ENCODE data around the gene CAMK1D. TPM values are rescaled to one million over a fixed set of nuclear protein-coding genes. Genes with fewer than 3 reads are reported as not detected.
A peak's percentile ranks its signal among the peaks of the same experiment; 100 is the strongest.
"Not testable (repeated sequence)": the region's sequence is repeated elsewhere in the genome, so short reads cannot be mapped to it uniquely, and the experiment has no call there.

CAMK1D gene
- total RNA-seq, 2 experiments from 2014 or later: 15.4 to 15.5 TPM

DNA sequence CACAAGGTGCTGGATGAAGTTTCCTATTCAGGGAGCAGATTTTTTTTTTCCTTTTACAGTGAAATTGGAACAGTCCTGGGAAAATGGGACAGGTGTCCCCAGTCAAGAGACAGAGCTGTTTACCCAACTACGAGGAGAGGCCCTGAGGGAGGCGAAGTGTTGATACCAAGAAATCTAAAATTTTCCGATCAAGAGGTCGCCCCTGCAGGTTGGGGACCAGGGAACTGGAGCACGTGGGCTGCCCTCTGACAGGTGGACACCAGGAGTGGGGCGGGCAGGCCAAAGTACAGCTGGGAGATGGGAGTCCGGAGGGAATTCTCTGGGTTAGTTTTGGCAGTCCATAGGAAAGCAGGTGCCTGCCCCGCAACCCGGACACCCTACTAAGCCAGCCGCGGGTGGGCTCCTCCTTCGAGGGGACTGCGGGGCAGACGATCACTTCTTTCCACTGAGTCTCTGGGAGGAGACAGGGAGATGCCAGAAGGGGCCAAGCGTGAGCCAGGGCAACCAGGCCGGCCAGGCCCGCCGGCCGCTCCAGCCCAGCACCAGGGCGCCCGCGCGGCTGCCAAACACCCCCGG, 965 bp upstream of the CAMK1D start:
- peaks cover 2% of the 10 kb centered on the region for H3K9me3 Mint-ChIP-seq
- peak overlapping the region; percentile 89 for H3K27ac Mint-ChIP-seq
- H3K27me3 Mint-ChIP-seq: peaks cover 34% of the 10 kb centered on the region
- H3K4me3 Mint-ChIP-seq: peak overlapping the region; percentile 71
- H3K4me1 Mint-ChIP-seq: peaks cover 34% of the 10 kb centered on the region
- DNase-seq: no peak
- ChIA-PET CTCF (interaction anchor here (0.8 to 1.4 kb wide), 5 partner anchors 11 to 297 kb away, joined by 3 to 4 read pairs (median 3); no protein-coding TSS in a partner anchor), POLR2A (no interaction called here)
- no peaks in the 10 kb centered on the region for H3K36me3 Mint-ChIP-seq (ENCODE audit: low read depth)

DNA sequence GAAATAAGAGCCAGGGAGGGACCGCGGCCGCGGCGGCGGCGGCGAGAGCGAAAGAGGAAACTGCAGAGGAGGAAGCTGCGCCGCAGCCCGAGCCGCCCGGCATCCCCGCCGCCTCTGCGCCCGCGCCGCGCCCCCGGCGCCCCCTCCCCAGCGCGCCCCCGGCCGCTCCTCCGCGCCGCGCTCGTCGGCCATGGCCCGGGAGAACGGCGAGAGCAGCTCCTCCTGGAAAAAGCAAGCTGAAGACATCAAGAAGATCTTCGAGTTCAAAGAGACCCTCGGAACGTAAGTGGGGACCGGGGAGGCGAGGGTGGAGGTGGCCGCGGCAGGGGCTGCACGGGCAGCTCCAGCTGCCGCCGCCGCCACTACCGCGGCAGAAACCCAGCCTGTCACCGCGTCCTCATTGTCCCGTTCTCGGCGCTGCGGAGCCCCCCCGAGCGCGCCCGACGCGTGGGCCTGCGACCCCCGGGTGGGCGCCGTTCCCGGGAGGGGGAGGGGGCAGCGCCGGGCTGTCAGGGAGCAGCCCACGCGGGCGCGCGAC, 351 bp downstream of the CAMK1D start:
- H3K36me3 Mint-ChIP-seq (ENCODE audit: low read depth): no peaks in the 10 kb centered on the region
- peaks cover 33% of the 10 kb centered on the region for H3K4me1 Mint-ChIP-seq
- H3K27me3 Mint-ChIP-seq: peaks cover 32% of the 10 kb centered on the region
- ChIA-PET CTCF (interaction anchor here (0.6 to 1.4 kb wide), 3 partner anchors 15 to 58 kb away, joined by 3 to 4 read pairs (median 3); no protein-coding TSS in a partner anchor), POLR2A (no interaction called here)
- H3K27ac Mint-ChIP-seq: peak overlapping the region; percentile 98
- DNase-seq: no peak
- H3K9me3 Mint-ChIP-seq: no peaks in the 10 kb centered on the region
- peak overlapping the region; percentile 92 for H3K4me3 Mint-ChIP-seq

DNA sequence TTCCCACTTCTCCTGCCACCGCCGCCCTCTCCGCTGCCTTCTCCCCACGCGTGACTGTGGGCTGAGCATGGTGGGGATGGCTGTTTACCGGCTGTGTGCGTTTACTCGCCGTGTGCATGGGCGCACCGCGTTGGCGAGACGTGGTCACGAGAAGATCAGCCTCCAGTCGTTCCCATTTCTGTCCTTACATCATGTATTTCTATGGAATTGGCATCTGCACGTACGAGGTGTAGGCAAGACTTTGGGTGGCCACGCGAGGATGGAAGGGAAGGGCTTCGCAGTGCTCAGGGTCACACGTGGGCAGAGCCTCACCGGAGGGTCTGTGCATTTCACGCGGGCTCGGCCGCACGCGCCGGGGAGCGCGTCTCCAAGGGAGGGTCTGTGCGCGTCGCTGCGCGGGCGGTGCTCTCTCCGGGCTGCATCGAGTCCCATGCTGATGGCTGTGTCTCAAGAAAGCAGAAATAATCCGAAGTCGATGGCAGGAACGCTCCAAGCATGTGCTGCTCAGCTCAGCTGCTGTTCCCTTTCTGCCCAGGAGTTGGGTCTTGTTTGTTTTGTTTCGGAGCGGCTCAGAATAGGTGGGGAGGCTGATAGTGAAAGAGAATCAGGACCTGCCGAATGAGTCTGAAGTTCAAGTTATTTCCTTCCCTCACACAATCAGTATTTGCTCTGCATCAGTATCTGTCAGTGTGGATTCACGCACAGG, 973 bp downstream of the CAMK1D start:
- no peaks in the 10 kb centered on the region for H3K36me3 Mint-ChIP-seq (ENCODE audit: low read depth)
- ChIA-PET POLR2A (no interaction called here), CTCF (interaction anchor here (0.6 to 1.4 kb wide), 3 partner anchors 9 to 23 kb away, joined by 3 to 4 read pairs (median 3); no protein-coding TSS in a partner anchor)
- DNase-seq: peak; percentile 72
- no peaks in the 10 kb centered on the region for H3K9me3 Mint-ChIP-seq
- H3K4me1 Mint-ChIP-seq: peaks cover 31% of the 10 kb centered on the region
- H3K27ac Mint-ChIP-seq: peak overlapping the region; percentile 94
- H3K27me3 Mint-ChIP-seq: peaks cover 30% of the 10 kb centered on the region
- H3K4me3 Mint-ChIP-seq: peak overlapping the region; percentile 91

DNA sequence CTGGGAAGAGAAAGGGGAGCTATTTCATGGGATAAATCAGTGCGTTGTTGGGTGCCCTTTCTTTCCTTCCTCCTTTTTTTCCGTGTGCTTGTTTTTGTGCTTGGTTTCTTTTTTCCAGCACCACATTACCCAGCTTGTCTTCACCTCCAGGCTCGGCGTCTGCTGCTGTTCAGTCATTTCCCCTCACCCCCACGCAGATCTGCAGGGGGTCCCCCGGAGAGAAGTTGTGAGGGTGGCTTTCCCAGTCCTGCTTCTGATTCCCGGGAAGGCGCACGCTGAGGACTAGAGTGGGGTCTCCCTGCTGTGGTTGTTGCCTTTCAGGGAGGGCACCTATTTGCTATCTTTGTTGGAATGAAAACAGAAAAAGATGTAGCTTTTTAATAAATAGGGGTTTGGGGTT, 1.6 kb downstream of the CAMK1D start:
- Mint-ChIP-seq H3K4me1 (peaks cover 32% of the 10 kb centered on the region), H3K4me3 (peak overlapping the region; percentile 91), H3K27me3 (peaks cover 32% of the 10 kb centered on the region), H3K27ac (peak overlapping the region; percentile 94), H3K36me3 (ENCODE audit: low read depth) (no peaks in the 10 kb centered on the region), H3K9me3 (no peaks in the 10 kb centered on the region)
- ChIA-PET POLR2A (no interaction called here), CTCF (interaction anchor here (0.8 kb wide), 1 partner anchor 8 kb away, joined by 3 read pairs; no protein-coding TSS in a partner anchor)
- DNase-seq: no peak

DNA sequence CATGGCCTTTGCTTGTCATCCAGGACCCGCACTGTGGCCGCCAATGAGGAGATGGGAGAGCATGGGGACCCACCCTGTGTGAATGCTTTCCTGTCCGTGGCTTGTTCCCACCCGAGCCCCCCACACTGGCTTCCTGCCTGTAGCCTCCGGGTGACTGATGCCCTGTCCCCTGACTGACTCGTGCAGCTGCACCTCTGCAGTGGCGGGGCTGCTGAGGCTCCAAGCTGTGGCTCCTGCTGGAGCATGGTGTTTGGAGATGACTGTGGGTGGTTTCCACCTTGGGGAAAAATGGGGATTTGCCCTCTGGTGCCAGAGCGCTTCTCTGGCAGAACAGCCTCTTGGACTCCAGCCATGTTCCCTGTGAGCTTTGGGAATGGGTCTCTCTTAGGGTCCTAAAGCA, 2.1 kb downstream of the CAMK1D start:
- ChIA-PET POLR2A (no interaction called here), CTCF (interaction anchor here (0.8 to 1.5 kb wide), 2 partner anchors 15 to 17 kb away, joined by 3 to 4 read pairs; no protein-coding TSS in a partner anchor)
- Mint-ChIP-seq H3K36me3 (ENCODE audit: low read depth) (no peaks in the 10 kb centered on the region), H3K4me3 (peak overlapping the region; percentile 91), H3K27me3 (peaks cover 30% of the 10 kb centered on the region), H3K9me3 (no peaks in the 10 kb centered on the region), H3K27ac (no peak overlapping the region), H3K4me1 (peaks cover 35% of the 10 kb centered on the region)
- peak; percentile 10 for DNase-seq

DNA sequence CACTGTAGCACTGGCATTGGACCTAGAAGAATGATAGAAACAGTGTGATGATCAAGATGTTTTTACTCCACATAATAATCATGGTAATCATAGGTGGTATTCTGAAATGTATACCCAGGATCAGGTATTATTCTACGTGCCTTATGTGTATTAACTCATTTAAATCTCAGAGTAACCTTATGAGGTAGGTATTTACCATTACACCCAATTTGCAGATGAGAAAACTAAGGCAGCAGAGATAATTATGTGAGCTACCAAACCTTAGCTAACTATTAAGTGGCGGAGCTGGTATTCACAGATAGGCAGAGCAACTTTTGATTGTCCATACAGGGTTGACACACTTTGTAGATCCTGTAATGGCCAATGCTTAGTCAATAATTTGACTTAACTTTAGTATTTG, 2.5 kb downstream of the CAMK1D start:
- Mint-ChIP-seq H3K36me3 (ENCODE audit: low read depth) (no peaks in the 10 kb centered on the region), H3K4me3 (peak overlapping the region; percentile 91), H3K9me3 (no peaks in the 10 kb centered on the region), H3K27ac (no peak overlapping the region), H3K27me3 (peaks cover 27% of the 10 kb centered on the region), H3K4me1 (peaks cover 35% of the 10 kb centered on the region)
- DNase-seq: no peak
- ChIA-PET POLR2A (no interaction called here), CTCF (interaction anchor here (0.8 to 1.5 kb wide), 2 partner anchors 15 to 17 kb away, joined by 3 to 4 read pairs; no protein-coding TSS in a partner anchor)

DNA sequence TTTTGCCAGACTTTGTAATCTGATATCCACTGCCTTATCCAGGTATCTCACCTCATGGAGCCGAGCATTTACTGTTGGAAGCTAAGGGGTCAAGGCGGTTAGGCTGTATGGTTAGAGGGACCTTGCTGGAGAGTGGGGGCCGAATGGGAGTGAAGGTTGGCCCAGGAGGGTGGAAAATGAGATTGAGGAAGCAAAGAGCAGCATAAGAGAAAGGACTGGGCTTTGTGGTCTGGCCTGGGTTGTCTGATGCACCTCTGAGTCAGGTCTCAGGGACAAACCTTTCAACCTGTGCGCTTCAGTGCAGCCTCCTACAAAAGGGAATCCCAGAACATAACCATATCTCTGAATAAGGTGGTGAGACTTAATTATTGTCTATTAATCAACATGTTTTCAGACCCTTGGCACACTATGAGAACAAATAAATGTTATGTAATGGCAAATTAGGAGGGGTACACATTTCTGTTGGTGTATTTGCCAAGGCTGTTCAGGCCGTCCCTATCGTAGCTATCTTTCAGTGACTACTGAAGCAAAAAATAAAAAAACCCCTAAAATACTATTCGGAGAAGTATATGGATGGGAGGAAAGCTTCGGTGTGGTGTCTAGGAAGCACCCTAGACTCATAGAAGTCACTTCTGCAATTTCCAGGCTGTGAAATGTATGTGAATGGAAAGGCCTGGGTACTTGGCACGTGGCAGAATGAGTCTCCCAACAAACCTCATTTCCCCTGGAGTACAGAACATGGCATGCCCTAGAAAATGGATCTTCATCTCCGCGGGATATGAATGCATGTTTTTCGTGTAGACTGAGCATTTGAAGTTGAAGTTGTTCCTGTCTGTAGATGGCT, 4.3 kb downstream of the CAMK1D start:
- CTCF ChIA-PET: interaction anchor here (0.7 kb wide), 1 partner anchor 139 kb away, joined by 3 read pairs; no protein-coding TSS in a partner anchor
- H3K36me3 Mint-ChIP-seq (ENCODE audit: low read depth): no peaks in the 10 kb centered on the region
- H3K4me1 Mint-ChIP-seq: peaks cover 28% of the 10 kb centered on the region
- H3K27me3 Mint-ChIP-seq: peaks cover 12% of the 10 kb centered on the region
- POLR2A ChIA-PET: no interaction called here
- H3K4me3 Mint-ChIP-seq: no peak overlapping the region
- DNase-seq: no peak
- H3K27ac Mint-ChIP-seq: no peak overlapping the region
- H3K9me3 Mint-ChIP-seq: no peaks in the 10 kb centered on the region

DNA sequence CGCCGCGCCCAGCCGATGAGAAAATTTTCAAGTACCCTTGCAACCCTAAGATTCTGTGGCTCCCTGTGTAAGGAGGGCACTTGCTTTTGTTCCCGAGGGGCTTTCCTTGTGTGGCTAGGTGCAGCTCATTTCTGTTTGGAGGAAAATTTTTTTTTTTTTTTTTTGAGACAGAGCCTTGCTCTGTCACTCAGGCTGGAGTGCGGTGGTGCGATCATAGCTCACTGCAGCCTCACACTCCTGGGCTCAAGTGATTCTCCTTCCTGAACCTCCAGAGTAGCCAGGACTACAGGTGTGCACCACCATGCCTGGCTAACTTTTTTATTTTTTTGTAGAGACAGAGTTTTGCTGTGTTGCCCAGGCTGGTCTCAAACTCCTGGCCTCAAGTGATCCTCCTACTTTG, 5.3 kb downstream of the CAMK1D start:
- POLR2A ChIA-PET: not testable (repeated sequence)

DNA sequence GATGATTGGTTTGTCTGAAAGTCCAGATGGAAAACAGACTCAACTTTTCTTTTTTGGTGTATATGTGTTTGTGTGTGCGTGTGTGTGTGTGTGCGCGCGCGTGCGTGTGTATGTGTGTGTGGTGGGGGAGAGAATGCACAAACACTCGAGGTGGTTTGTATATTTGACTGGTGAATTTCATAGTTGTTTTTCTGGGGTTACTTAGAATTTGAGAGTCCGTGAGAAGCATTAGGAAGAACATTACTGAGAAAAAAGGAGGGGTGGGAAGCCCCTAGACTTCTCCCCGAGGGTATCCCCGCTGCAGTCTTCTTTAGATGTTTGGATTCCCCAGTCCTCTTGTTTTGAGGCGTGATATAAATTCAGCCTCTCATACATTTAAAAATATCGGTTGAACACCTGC, 6.0 kb downstream of the CAMK1D start:
- no peak overlapping the region for H3K27ac Mint-ChIP-seq
- no peak overlapping the region for H3K4me3 Mint-ChIP-seq
- no peaks in the 10 kb centered on the region for H3K9me3 Mint-ChIP-seq
- ChIA-PET CTCF (no interaction called here), POLR2A (no interaction called here)
- no peaks in the 10 kb centered on the region for H3K36me3 Mint-ChIP-seq (ENCODE audit: low read depth)
- H3K4me1 Mint-ChIP-seq: peaks cover 37% of the 10 kb centered on the region
- DNase-seq: no peak
- peaks cover 12% of the 10 kb centered on the region for H3K27me3 Mint-ChIP-seq

More for the DNA sequence above, 5.3 kb downstream of the CAMK1D start:
- H3K27ac Mint-ChIP-seq; H3K9me3 Mint-ChIP-seq; DNase-seq; H3K4me3 Mint-ChIP-seq; CTCF ChIA-PET; H3K36me3 Mint-ChIP-seq (ENCODE audit: low read depth): not testable (repeated sequence)
- H3K4me1 Mint-ChIP-seq: peaks cover 37% of the 10 kb centered on the region
- peaks cover 12% of the 10 kb centered on the region for H3K27me3 Mint-ChIP-seq

DNA sequence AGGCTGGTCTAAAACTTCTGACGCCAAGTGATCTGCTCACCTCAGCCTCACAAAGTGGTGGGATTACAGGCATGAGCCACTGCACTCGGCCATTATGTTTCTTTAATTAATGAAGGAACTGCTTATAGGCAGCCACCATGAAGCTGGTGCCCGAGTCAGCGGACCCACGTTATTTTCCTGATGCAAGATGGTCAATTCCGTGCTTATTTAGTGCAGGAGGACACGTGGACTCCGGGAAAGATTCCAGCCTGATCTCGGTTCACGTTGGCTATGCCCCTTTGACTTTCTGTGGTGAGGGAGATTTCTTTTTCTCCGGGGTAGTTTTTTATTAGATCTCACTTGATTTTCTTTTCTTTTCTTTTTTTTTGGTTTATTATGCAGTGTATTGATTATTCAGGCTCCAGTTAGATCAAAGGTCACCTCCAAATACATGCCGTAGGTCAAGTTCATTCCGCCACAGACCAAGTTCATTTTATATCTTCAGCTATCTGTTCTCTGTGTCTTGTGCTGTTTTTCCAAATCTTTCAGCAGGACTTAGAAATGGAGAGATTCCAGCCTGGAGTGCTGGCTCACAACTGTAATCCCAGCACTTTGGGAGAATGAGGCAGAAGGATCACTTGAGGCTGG, 8.3 kb downstream of the CAMK1D start:
- Mint-ChIP-seq H3K4me3 (no peak overlapping the region), H3K9me3 (no peaks in the 10 kb centered on the region), H3K36me3 (ENCODE audit: low read depth) (no peaks in the 10 kb centered on the region), H3K27ac (no peak overlapping the region), H3K4me1 (peaks cover 32% of the 10 kb centered on the region), H3K27me3 (peaks cover 4% of the 10 kb centered on the region)
- POLR2A ChIA-PET: no interaction called here
- no peak for DNase-seq
- CTCF ChIA-PET: interaction anchor here (0.6 kb wide), 2 partner anchors 20 to 45 kb away, joined by 3 to 4 read pairs; no protein-coding TSS in a partner anchor

DNA sequence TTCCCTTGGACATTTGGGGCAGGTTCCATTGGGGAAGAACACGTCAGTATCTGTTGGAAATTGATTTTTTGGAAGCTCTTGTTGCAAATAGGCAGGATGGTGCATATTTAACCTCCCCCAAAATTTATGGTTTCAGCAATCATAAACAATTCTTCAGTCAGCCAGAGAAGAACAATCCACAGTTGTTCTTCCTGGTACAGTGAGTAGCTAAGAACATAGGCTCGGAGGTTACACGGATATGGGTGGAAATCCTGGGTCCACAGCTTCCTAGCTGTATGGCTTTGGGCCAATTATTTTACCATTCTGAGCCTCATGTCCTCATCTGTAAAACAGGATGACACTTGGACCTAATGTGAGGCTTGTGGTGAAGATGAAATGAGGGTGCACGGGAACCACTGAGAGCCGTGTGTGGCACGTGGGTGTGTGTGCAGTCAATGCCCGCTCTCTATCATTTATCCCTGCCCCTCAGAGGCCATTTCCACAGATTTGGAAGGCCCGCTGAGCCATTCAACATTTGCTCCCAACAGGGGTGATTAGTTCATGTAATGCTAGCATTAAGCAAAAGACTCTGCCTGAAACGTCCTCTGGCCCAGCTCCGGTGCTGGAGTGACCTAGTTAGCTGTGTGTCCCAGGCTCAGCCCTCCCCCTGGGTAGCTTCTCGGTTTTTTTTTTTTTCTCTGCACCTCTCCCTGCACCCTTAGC, 9.7 kb downstream of the CAMK1D start:
- DNase-seq: no peak
- ChIA-PET CTCF (interaction anchor here (0.8 to 1.6 kb wide), 3 partner anchors 8 to 95 kb away, joined by 3 to 4 read pairs (median 3); no protein-coding TSS in a partner anchor), POLR2A (no interaction called here)
- Mint-ChIP-seq H3K27me3 (peaks cover 2% of the 10 kb centered on the region), H3K4me1 (peaks cover 26% of the 10 kb centered on the region), H3K36me3 (ENCODE audit: low read depth) (no peaks in the 10 kb centered on the region), H3K27ac (no peak overlapping the region), H3K9me3 (no peaks in the 10 kb centered on the region), H3K4me3 (no peak overlapping the region)

DNA sequence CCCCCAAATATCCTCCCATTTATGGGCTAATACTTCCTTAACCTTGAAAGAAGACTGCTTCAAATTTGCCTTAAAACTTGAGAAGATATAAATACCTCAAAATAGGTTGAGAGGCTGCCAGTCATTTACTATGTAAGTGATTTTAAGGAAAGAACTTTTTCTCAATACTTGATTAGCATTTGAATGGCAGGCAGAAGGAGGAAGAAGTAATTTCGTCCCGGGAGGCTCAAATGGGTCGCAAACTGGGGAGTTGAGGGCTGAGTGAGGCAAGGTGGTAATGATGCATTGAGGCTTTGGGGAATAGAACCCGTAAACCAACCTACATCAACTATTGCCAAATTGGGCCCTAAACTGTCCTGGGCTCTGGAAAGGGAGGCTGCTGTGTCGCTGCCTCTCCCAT, 11.1 kb downstream of the CAMK1D start:
- peaks cover 35% of the 10 kb centered on the region for H3K4me1 Mint-ChIP-seq
- CTCF ChIA-PET: no interaction called here
- no peak overlapping the region for H3K27ac Mint-ChIP-seq
- DNase-seq: no peak
- peaks cover 2% of the 10 kb centered on the region for H3K27me3 Mint-ChIP-seq
- no peak overlapping the region for H3K4me3 Mint-ChIP-seq
- peaks cover 2% of the 10 kb centered on the region for H3K36me3 Mint-ChIP-seq (ENCODE audit: low read depth)
- POLR2A ChIA-PET: interaction anchor here (0.6 kb wide), 1 partner anchor 132 kb away, joined by 3 read pairs; no protein-coding TSS in a partner anchor
- H3K9me3 Mint-ChIP-seq: no peaks in the 10 kb centered on the region
